NT2/D1 (cell line): ENCODE data around the gene NCOA3.
"Not testable (repeated sequence)": the region's sequence is repeated elsewhere in the genome, so short reads cannot be mapped to it uniquely, and the experiment has no call there.

ENCODE experiments used
- DNase-seq: peaks from one replicate; pipeline ENCODE4 v3.0.0-alpha.2; 2011; ENCODE audit warnings: low read depth, low spot score
- H3K27me3 ChIP-seq: 2 replicates; pipeline ENCODE4 v1.6.0; 2011; ENCODE audit warnings: mild to moderate bottlenecking; ENCODE audit not compliant: insufficient read length, insufficient read depth
- H3K36me3 ChIP-seq: 2 replicates; pipeline ENCODE4 v1.6.1; 2011; ENCODE audit warnings: mild to moderate bottlenecking, low read length, mixed read lengths; ENCODE audit not compliant: insufficient read depth, insufficient read length
- H3K4me1 ChIP-seq: 2 replicates; pipeline ENCODE4 v1.5.1; 2011; ENCODE audit not compliant: insufficient read depth, insufficient read length
- H3K4me3 ChIP-seq: 2 replicates; pipeline ENCODE4 v1.5.1; 2011; ENCODE audit warnings: low read depth; ENCODE audit not compliant: insufficient read length
- H3K9ac ChIP-seq: 2 replicates; pipeline ENCODE4 v1.6.0; 2011; ENCODE audit warnings: low read depth; ENCODE audit not compliant: insufficient read length
- H3K9me3 ChIP-seq: 2 replicates; pipeline ENCODE4 v1.5.1; 2011; ENCODE audit warnings: mild to moderate bottlenecking, low read length; ENCODE audit not compliant: insufficient read depth
- SUZ12 ChIP-seq: IDR thresholded peaks from 2 replicates; pipeline ENCODE4 v1.6.1; 2011; ENCODE audit not compliant: insufficient read length, insufficient read depth; ENCODE audit errors: extremely low read depth
- YY1 ChIP-seq: IDR thresholded peaks from 2 replicates; pipeline ENCODE4 v1.6.1; 2011; ENCODE audit not compliant: insufficient read length, insufficient read depth
- ZNF274 ChIP-seq: IDR thresholded peaks from 2 replicates; pipeline ENCODE4 v1.6.1; 2011; ENCODE audit warnings: mild to moderate bottlenecking, low read depth, low read length

NCOA3 gene

GRCh38 chr20:47544852-47545251, 43.2 kb downstream of the NCOA3 start:
- TF ChIP-seq YY1, result no peak
- TF ChIP-seq ZNF274, result no peak
- TF ChIP-seq SUZ12, result no peak
- no peak overlapping the region for H3K4me3 ChIP-seq
- H3K27me3 ChIP-seq, result no peaks in the 10 kb centered on the region
- no peaks in the 10 kb centered on the region for H3K36me3 ChIP-seq
- no peak for DNase-seq
- no peak overlapping the region for H3K9ac ChIP-seq
- no peaks in the 10 kb centered on the region for H3K9me3 ChIP-seq
- H3K4me1 ChIP-seq, result peaks cover 2% of the 10 kb centered on the region

- Histone ChIP-seq H3K9ac (no peak overlapping the region), H3K4me3 (no peak overlapping the region), H3K4me1 (peaks cover 2% of the 10 kb centered on the region), H3K36me3 (no peaks in the 10 kb centered on the region), H3K27me3 (no peaks in the 10 kb centered on the region), H3K9me3 (no peaks in the 10 kb centered on the region)
- DNase-seq, result no peak
- TF ChIP-seq ZNF274 (no peak), SUZ12 (no peak), YY1 (no peak)
These were observed 43.8 kb downstream of the NCOA3 start for GRCh38 chr20:47545499-47545898.

- Histone ChIP-seq H3K9ac (no peak overlapping the region), H3K9me3 (no peaks in the 10 kb centered on the region), H3K27me3 (no peaks in the 10 kb centered on the region), H3K36me3 (no peaks in the 10 kb centered on the region), H3K4me3 (no peak overlapping the region), H3K4me1 (peaks cover 2% of the 10 kb centered on the region)
- TF ChIP-seq SUZ12, result no peak
- no peak for TF ChIP-seq YY1
- TF ChIP-seq ZNF274, result no peak
- DNase-seq, result no peak
These were observed 44.7 kb downstream of the NCOA3 start for GRCh38 chr20:47546184-47547033.

- no peaks in the 10 kb centered on the region for H3K36me3 ChIP-seq
- peaks cover under 1% of the 10 kb centered on the region for H3K4me1 ChIP-seq
- H3K27me3 ChIP-seq, result no peaks in the 10 kb centered on the region
- no peak overlapping the region for H3K9ac ChIP-seq
- TF ChIP-seq ZNF274 (no peak), YY1 (no peak), SUZ12 (no peak)
- no peaks in the 10 kb centered on the region for H3K9me3 ChIP-seq
- no peak overlapping the region for H3K4me3 ChIP-seq
- DNase-seq, result no peak
These were observed 45.3 kb downstream of the NCOA3 start for GRCh38 chr20:47547034-47547387.

- H3K9me3 ChIP-seq, result no peaks in the 10 kb centered on the region
- no peaks in the 10 kb centered on the region for H3K4me1 ChIP-seq
- H3K36me3 ChIP-seq, result no peaks in the 10 kb centered on the region
- no peak for TF ChIP-seq ZNF274
- no peak for TF ChIP-seq SUZ12
- no peak for TF ChIP-seq YY1
- no peak overlapping the region for H3K4me3 ChIP-seq
- no peaks in the 10 kb centered on the region for H3K27me3 ChIP-seq
- no peak overlapping the region for H3K9ac ChIP-seq
- DNase-seq, result no peak
These were observed 48.0 kb downstream of the NCOA3 start for GRCh38 chr20:47549671-47550070.

- H3K4me3 ChIP-seq, result no peak overlapping the region
- H3K4me1 ChIP-seq, result no peaks in the 10 kb centered on the region
- TF ChIP-seq SUZ12, result no peak
- H3K9me3 ChIP-seq, result no peaks in the 10 kb centered on the region
- no peaks in the 10 kb centered on the region for H3K36me3 ChIP-seq
- no peak for DNase-seq
- no peaks in the 10 kb centered on the region for H3K27me3 ChIP-seq
- no peak overlapping the region for H3K9ac ChIP-seq
These were observed 49.5 kb downstream of the NCOA3 start for GRCh38 chr20:47551222-47551621.

- Histone ChIP-seq H3K9ac (no peak overlapping the region), H3K4me3 (no peak overlapping the region), H3K36me3 (no peaks in the 10 kb centered on the region), H3K4me1 (no peaks in the 10 kb centered on the region), H3K27me3 (no peaks in the 10 kb centered on the region), H3K9me3 (no peaks in the 10 kb centered on the region)
- no peak for DNase-seq
- TF ChIP-seq YY1, result no peak
- no peak for TF ChIP-seq ZNF274
- no peak for TF ChIP-seq SUZ12
These were observed 50.2 kb downstream of the NCOA3 start for GRCh38 chr20:47551841-47552240.

GRCh38 chr20:47552996-47553395, 51.3 kb downstream of the NCOA3 start:
- TF ChIP-seq ZNF274 (no peak), YY1 (no peak), SUZ12 (no peak)
- Histone ChIP-seq H3K27me3 (no peaks in the 10 kb centered on the region), H3K9me3 (no peaks in the 10 kb centered on the region), H3K4me1 (peaks cover 2% of the 10 kb centered on the region), H3K36me3 (no peaks in the 10 kb centered on the region), H3K4me3 (no peak overlapping the region), H3K9ac (no peak overlapping the region)
- no peak for DNase-seq

- not testable (repeated sequence) for H3K4me3 ChIP-seq, H3K9me3 ChIP-seq, DNase-seq, H3K36me3 ChIP-seq, H3K27me3 ChIP-seq, H3K9ac ChIP-seq, H3K4me1 ChIP-seq
These were observed 52.0 kb downstream of the NCOA3 start for GRCh38 chr20:47553594-47554235.

- H3K36me3 ChIP-seq, H3K27me3 ChIP-seq, H3K9me3 ChIP-seq, H3K4me1 ChIP-seq, H3K4me3 ChIP-seq, H3K9ac ChIP-seq, DNase-seq: not testable (repeated sequence)
These were observed 52.6 kb downstream of the NCOA3 start for GRCh38 chr20:47554283-47554682.
